OCI-LY3 (cell line): ENCODE data around the gene RCCD1.

Experiments used
- H2AFZ ChIP-seq: fragments of 200-600, 300-600 bp; shearing (Covaris generic); 2 replicates; pipeline ENCODE4 v1.6.0; 2014; ENCODE audit warnings: antibody characterized with exemption, low read depth, low read length
- H3K27ac ChIP-seq: fragments of 200-600, 300-600 bp; sonication (generic); 2 replicates; pipeline ENCODE4 v1.5.1; 2014; ENCODE audit warnings: mild to moderate bottlenecking, low read length, moderate library complexity, mixed read lengths
- H3K27me3 ChIP-seq: fragments of 200-600, 300-600 bp; sonication (generic); 2 replicates; pipeline ENCODE4 v1.6.1; 2014; ENCODE audit warnings: low read depth, low read length, mixed read lengths
- H3K36me3 ChIP-seq: fragments of 200-600, 300-600 bp; sonication (generic); replicated peaks from 2 replicates; pipeline ENCODE3; 2014; ENCODE audit warnings: low read depth, low read length, mixed read lengths
- H3K4me1 ChIP-seq: fragments of 300-600, 200-600 bp; sonication (generic); 2 replicates; pipeline ENCODE4 v1.6.1; 2014; ENCODE audit warnings: low read length, mixed read lengths
- H3K4me2 ChIP-seq: fragments of 200-600, 300-600 bp; sonication (generic); 2 replicates; pipeline ENCODE4 v1.6.1; 2014; ENCODE audit warnings: low read length, mixed read lengths
- H3K4me3 ChIP-seq: fragments of 300-600, 200-600 bp; sonication (generic); 2 replicates; pipeline ENCODE4 v1.5.1; 2014; ENCODE audit warnings: antibody characterized with exemption, mild to moderate bottlenecking, low read length, moderate library complexity
- H3K79me2 ChIP-seq: fragments of 300-600, 200-600 bp; shearing (Covaris generic); 2 replicates; pipeline ENCODE4 v1.6.1; 2014; ENCODE audit warnings: mild to moderate bottlenecking, low read length, mixed read lengths
- H3K9ac ChIP-seq: fragments of 300-600, 200-600 bp; shearing (Covaris generic); 2 replicates; pipeline ENCODE4 v1.6.0; 2014; ENCODE audit warnings: mild to moderate bottlenecking, low read length, moderate library complexity
- H3K9me3 ChIP-seq: fragments of 200-600, 300-600 bp; shearing (Covaris generic); 2 replicates; pipeline ENCODE4 v1.6.1; 2014; ENCODE audit warnings: low read length, mixed read lengths; ENCODE audit not compliant: insufficient read depth
- H4K20me1 ChIP-seq: fragments of 200-600, 300-600 bp; sonication (generic); 2 replicates; pipeline ENCODE4 v1.6.1; 2016; ENCODE audit warnings: low read length, mixed read lengths; ENCODE audit not compliant: insufficient read depth
- CTCF ChIP-seq: fragments of 200-600, 300-600 bp; sonication (generic); IDR thresholded peaks from 2 replicates; pipeline ENCODE4 v1.5.1; 2014; ENCODE audit warnings: antibody characterized with exemption, low read length, low read depth
- EZH2phosphoT487 ChIP-seq: fragments of 200-600 bp; shearing (Covaris generic); IDR thresholded peaks from 2 replicates; pipeline ENCODE4 v1.6.1; 2018; ENCODE audit warnings: antibody characterized with exemption, mixed run types, low read depth

Gene RCCD1

GRCh38 chr15:90990446-90990845 lies 35.8 kb downstream of the RCCD1 start:
- Histone ChIP-seq H3K79me2 (peaks cover 97% of the 10 kb centered on the region), H3K27ac (no peak overlapping the region), H3K4me3 (no peak overlapping the region), H3K4me2 (no peak overlapping the region), H3K9me3 (no peaks in the 10 kb centered on the region), H3K36me3 (peaks cover 11% of the 10 kb centered on the region), H3K9ac (no peak overlapping the region), H3K4me1 (peaks cover 48% of the 10 kb centered on the region), H4K20me1 (peaks cover 56% of the 10 kb centered on the region), H3K27me3 (no peaks in the 10 kb centered on the region), H2AFZ (no peak overlapping the region)
- TF ChIP-seq EZH2phosphoT487 (no peak), CTCF (no peak)

- no peak overlapping the region for H3K27ac ChIP-seq
These were observed 37.1 kb downstream of the RCCD1 start for GRCh38 chr15:90991587-90992285.

GRCh38 chr15:90994059-90994416 lies 39.4 kb downstream of the RCCD1 start:
- H3K4me3 ChIP-seq: peak overlapping the region; percentile 96
- peak overlapping the region; percentile 94 for H3K9ac ChIP-seq
- peaks cover 25% of the 10 kb centered on the region for H4K20me1 ChIP-seq
- peak overlapping the region; percentile 33; the same call in 1 of the 2 replicates for H2AFZ ChIP-seq
- H3K4me2 ChIP-seq: peak overlapping the region; percentile 96
- TF ChIP-seq EZH2phosphoT487 (no peak), CTCF (no peak)
- no peaks in the 10 kb centered on the region for H3K9me3 ChIP-seq
- peaks cover 22% of the 10 kb centered on the region for H3K36me3 ChIP-seq
- peaks cover 68% of the 10 kb centered on the region for H3K79me2 ChIP-seq
- H3K27me3 ChIP-seq: no peaks in the 10 kb centered on the region
- H3K4me1 ChIP-seq: peaks cover 27% of the 10 kb centered on the region
- H3K27ac ChIP-seq: peak overlapping the region; percentile 64

More at GRCh38 chr15:90991587-90992285, 37.1 kb downstream of the RCCD1 start:
- H3K4me1 ChIP-seq: peaks cover 50% of the 10 kb centered on the region
- H4K20me1 ChIP-seq: peaks cover 47% of the 10 kb centered on the region
- TF ChIP-seq EZH2phosphoT487 (no peak), CTCF (no peak)
- H3K27me3 ChIP-seq: no peaks in the 10 kb centered on the region
- 0 out of 2 replicates have a peak overlapping the region, but pooled peaks have one; percentile 3 for H3K4me2 ChIP-seq
- H3K36me3 ChIP-seq: peaks cover 5% of the 10 kb centered on the region
- no peaks in the 10 kb centered on the region for H3K9me3 ChIP-seq
- H3K79me2 ChIP-seq: peaks cover 91% of the 10 kb centered on the region
- H3K4me3 ChIP-seq: no peak overlapping the region
- H2AFZ ChIP-seq: no peak overlapping the region
- H3K9ac ChIP-seq: no peak overlapping the region

GRCh38 chr15:90994417-90995311 lies 40.0 kb downstream of the RCCD1 start, which contains the start of gene PRC1:
Gene PRC1 (minus strand): TSS chr15:90994535. CDS start chr15:90994417, 118 bp downstream.
- H3K27ac ChIP-seq: peak within 1 kb of the TSS; percentile 64
- TF ChIP-seq CTCF: no peak
- no peak for TF ChIP-seq EZH2phosphoT487
- peaks cover 18% of the 10 kb centered on the region for H4K20me1 ChIP-seq
- H3K4me2 ChIP-seq: peak within 1 kb of the TSS; percentile 97
- peaks cover 62% of the 10 kb centered on the region for H3K79me2 ChIP-seq
- peak within 1 kb of the TSS; percentile 94 for H3K9ac ChIP-seq
- peaks cover 24% of the 10 kb centered on the region for H3K36me3 ChIP-seq
- no peaks in the 10 kb centered on the region for H3K9me3 ChIP-seq
- H3K4me1 ChIP-seq: peaks cover 21% of the 10 kb centered on the region
- H2AFZ ChIP-seq: peak within 1 kb of the TSS; percentile 97
- peak within 1 kb of the TSS; percentile 96 for H3K4me3 ChIP-seq
- no peaks in the 10 kb centered on the region for H3K27me3 ChIP-seq
